Endothelial cell of umbilical vein (primary cell): ENCODE data around the gene ITPR2. TPM values are rescaled to one million over a fixed set of nuclear protein-coding genes. Genes with fewer than 3 reads are reported as not detected.

ENCODE experiments used
- BruUV-seq: library from RNA; stranded (reverse); fragments of 400-500 nt; replicated peaks from 2 replicates; lab custom pipeline; 2021; lab: Mats Ljungman, UMichigan
- CTCF ChIA-PET: fragments of 300-600, 350-600 bp; sonication (Branson Sonifier 250); formaldehyde crosslinking; loops from one replicate; lab custom pipeline; 2021; ENCODE audit warnings: antibody characterized with exemption, inconsistent platforms; lab: Charles Lee
- POLR2A ChIA-PET: fragments of 300-600, 350-600 bp; sonication (Branson Sonifier 250); formaldehyde crosslinking; loops from one replicate; lab custom pipeline; 2021; ENCODE audit warnings: antibody characterized with exemption, inconsistent platforms; lab: Charles Lee
- DNase-seq: peaks from one replicate; pipeline ENCODE4 v3.0.0-alpha.2; 2011; ENCODE audit warnings: low read depth, low spot score
- FAIRE-seq: peaks from 2 replicates; lab custom pipeline; 2011; peaks lifted over from hg19 to GRCh38; lab: Jason Lieb, UNC
- H2AFZ ChIP-seq: 2 replicates; pipeline ENCODE4 v1.6.0; 2012; ENCODE audit warnings: low read depth, low read length, control low read depth, inconsistent platforms
- H3K27ac ChIP-seq: 2 replicates; pipeline ENCODE4 v1.5.1; 2011; ENCODE audit warnings: low read depth, mild to moderate bottlenecking, control low read depth, low read length, moderate library complexity; ENCODE audit not compliant: insufficient read depth
- H3K27me3 ChIP-seq, 2 experiments: 2 replicates each; pipeline versions ENCODE4 v1.6.0 to v1.6.1; 2011; ENCODE audit warnings: low read length in 2 of 2, mixed read lengths in 1 of 2; ENCODE audit not compliant: control insufficient read depth in 2 of 2, insufficient read depth in 2 of 2
- H3K36me3 ChIP-seq, 2 experiments: 2 replicates in 1 of 2; 3 replicates in 1 of 2; pipeline ENCODE4 v1.5.1; 2011; ENCODE audit warnings: low read length in 2 of 2, mild to moderate bottlenecking in 1 of 2, moderate library complexity in 1 of 2; ENCODE audit not compliant: control insufficient read depth in 2 of 2, insufficient read depth in 2 of 2; ENCODE audit errors: extremely low read depth in 1 of 2
- H3K4me1 ChIP-seq: 3 replicates; pipeline ENCODE4 v1.5.1; 2011; ENCODE audit warnings: mild to moderate bottlenecking, low read length; ENCODE audit not compliant: control insufficient read depth, insufficient read depth; ENCODE audit errors: extremely low read depth
- H3K4me2 ChIP-seq: 2 replicates; pipeline ENCODE4 v1.6.1; 2011; ENCODE audit warnings: low read length, control low read depth, mixed read lengths; ENCODE audit not compliant: insufficient read depth
- H3K4me3 ChIP-seq, 3 experiments: fragments of 200-600 bp in 1 of 3; sonication (generic), shearing (Covaris generic) in 1 of 3; replicated peaks in 1 of 3; 2 replicates each; pipeline ENCODE4 v1.5.1; 2011 to 2016; ENCODE audit warnings: control low read depth in 3 of 3, low read length in 3 of 3, mild to moderate bottlenecking in 2 of 3, inconsistent platforms in 1 of 3, low read depth in 1 of 3, moderate library complexity in 1 of 3; ENCODE audit not compliant: insufficient read depth in 1 of 3
- H3K79me2 ChIP-seq: 2 replicates; pipeline ENCODE4 v1.6.0; 2012; ENCODE audit warnings: low read length, inconsistent platforms; ENCODE audit not compliant: control insufficient read depth, insufficient read depth
- H3K9ac ChIP-seq: replicated peaks from 2 replicates; pipeline ENCODE3; 2011; ENCODE audit warnings: low read length, control low read depth; ENCODE audit not compliant: insufficient read depth; ENCODE audit errors: extremely low read depth
- H3K9me1 ChIP-seq: replicated peaks from 3 replicates; pipeline ENCODE4 v1.6.0; 2011; ENCODE audit warnings: mild to moderate bottlenecking, low read length; ENCODE audit not compliant: control insufficient read depth, insufficient read depth; ENCODE audit errors: extremely low read depth
- H3K9me3 ChIP-seq: replicated peaks from 2 replicates; pipeline ENCODE4 v1.5.1; 2012; ENCODE audit warnings: low read length, inconsistent platforms; ENCODE audit not compliant: control insufficient read depth, insufficient read depth
- H4K20me1 ChIP-seq: replicated peaks from 2 replicates; pipeline ENCODE3; 2011; ENCODE audit warnings: mild to moderate bottlenecking, low read length; ENCODE audit not compliant: control insufficient read depth, insufficient read depth; ENCODE audit errors: extremely low read depth
- EZH2 ChIP-seq: IDR thresholded peaks from 2 replicates; pipeline ENCODE4 v1.6.1; 2012; ENCODE audit warnings: borderline replicate concordance, low read depth, mild to moderate bottlenecking, moderate library complexity, low read length, inconsistent platforms; ENCODE audit not compliant: severe bottlenecking
- FOS ChIP-seq: IDR thresholded peaks from 2 replicates; pipeline ENCODE4 v1.6.1; 2011; ENCODE audit warnings: mild to moderate bottlenecking, low read length, moderate library complexity, borderline replicate concordance; ENCODE audit not compliant: insufficient read depth
- GATA2 ChIP-seq: IDR thresholded peaks from 2 replicates; pipeline ENCODE4 v1.7.0; 2011; ENCODE audit warnings: low read depth, mild to moderate bottlenecking, moderate library complexity, mixed read lengths, low read length; ENCODE audit not compliant: insufficient read length, insufficient read depth
- JUN ChIP-seq: IDR thresholded peaks from 2 replicates; pipeline ENCODE4 v1.6.1; 2011; ENCODE audit warnings: borderline replicate concordance, low read depth; ENCODE audit not compliant: insufficient read length, insufficient read depth
- MYC ChIP-seq: IDR thresholded peaks from one replicate; pipeline ENCODE4 v1.6.1; 2011; ENCODE audit warnings: mild to moderate bottlenecking, low read depth, low read length
- POLR2A ChIP-seq: IDR thresholded peaks from 2 replicates; pipeline ENCODE4 v1.6.1; 2012; ENCODE audit warnings: low read depth, mild to moderate bottlenecking, control low read depth, low read length
- POLR2AphosphoS5 ChIP-seq: IDR thresholded peaks from 2 replicates; pipeline ENCODE4 v1.6.1; 2012; ENCODE audit warnings: low read depth, mild to moderate bottlenecking, control low read depth, low read length, moderate library complexity; ENCODE audit not compliant: insufficient read depth
- dilution Hi-C: fragments of 300-500 bp; cut with MboI; formaldehyde crosslinking; loops from one replicate; pipeline ENCODE4 v1.15.0; 2019; ENCODE audit warnings: low sequenced_read_pairs; ENCODE audit not compliant: extremely low pct_ligation_motif_present
- intact Hi-C: fragments of 100-400 bp; cut with micrococcal nuclease; formaldehyde crosslinking; loops from one replicate; pipeline ENCODE4 v1.10.0; 2022
- polyA plus RNA-seq, 4 experiments: library from polyadenylated mRNA; depleted of rRNA in 3 of 4; stranded (reverse) in 3 of 4; unstranded in 1 of 4; fragments of >200 nt; gene quantifications; 2 replicates each; pipeline versions ENCODE4 v1.2.1 to v1.2.3, GENCODE V29; 2011 to 2012; ENCODE audit warnings: missing spikeins in 1 of 4
- total RNA-seq: library from RNA; stranded (reverse); gene quantifications from 2 replicates; pipeline ENCODE4 v1.2.3, GENCODE V29; 2021
- TF ChIP-seq, protein P1 (sequence below): IDR thresholded peaks from 2 replicates; pipeline ENCODE4 v1.6.1; 2011; ENCODE audit not compliant: insufficient read depth, insufficient read length
- TF ChIP-seq, protein P2 (sequence below), 2 donors: IDR thresholded peaks; 1 replicate in 1 of 2; 2 replicates in 1 of 2; pipeline ENCODE4 v1.5.1; 2011; ENCODE audit warnings: low read length in 2 of 2, mild to moderate bottlenecking in 2 of 2, moderate library complexity in 2 of 2, control low read depth in 1 of 2, inconsistent platforms in 1 of 2, low read depth in 1 of 2; ENCODE audit not compliant: insufficient read depth in 1 of 2; ENCODE audit errors: extremely low read depth in 1 of 2

The ITPR2 gene
- total and polyA plus RNA-seq, 2 donors (not counting 3 experiments of a cell fraction or from before 2014, with no cell fraction given) = 16.2 to 86.8 TPM

DNA sequence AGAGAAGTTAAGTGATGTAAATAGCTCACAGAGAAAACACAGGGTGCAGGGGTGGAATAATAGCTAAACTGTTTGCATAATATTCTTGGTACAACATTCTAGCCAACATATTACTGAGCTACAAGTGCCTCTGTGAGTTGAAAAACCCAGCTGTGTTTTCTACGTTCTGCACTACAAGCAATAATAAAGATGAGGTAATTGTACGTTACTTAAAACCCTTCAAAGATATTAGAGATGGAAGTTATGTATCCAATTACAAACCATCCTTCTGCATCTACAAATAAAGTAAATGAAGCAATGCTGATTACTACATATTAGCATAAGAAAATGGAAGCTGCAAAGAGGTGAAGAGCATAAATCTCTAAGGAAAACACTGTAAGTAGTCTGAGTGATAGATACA, 366.3 kb downstream of the ITPR2 start:
- intact Hi-C loops (no loop called here), dilution Hi-C loops (no loop called here)
- no peaks in the 10 kb centered on the region for H4K20me1 ChIP-seq
- H3K9ac ChIP-seq = no peak overlapping the region
- BruUV-seq = no TSS peak
- FAIRE-seq (no peak), DNase-seq (no peak)
- no peak overlapping the region for H3K4me2 ChIP-seq
- no peaks in the 10 kb centered on the region for H3K79me2 ChIP-seq
- TF ChIP-seq POLR2AphosphoS5 = no peak
- no peak for TF ChIP-seq FOS
- TF ChIP-seq, protein P1, sequence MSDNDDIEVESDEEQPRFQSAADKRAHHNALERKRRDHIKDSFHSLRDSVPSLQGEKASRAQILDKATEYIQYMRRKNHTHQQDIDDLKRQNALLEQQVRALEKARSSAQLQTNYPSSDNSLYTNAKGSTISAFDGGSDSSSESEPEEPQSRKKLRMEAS = no peak
- TF ChIP-seq POLR2A = no peak
- TF ChIP-seq, protein P2, sequence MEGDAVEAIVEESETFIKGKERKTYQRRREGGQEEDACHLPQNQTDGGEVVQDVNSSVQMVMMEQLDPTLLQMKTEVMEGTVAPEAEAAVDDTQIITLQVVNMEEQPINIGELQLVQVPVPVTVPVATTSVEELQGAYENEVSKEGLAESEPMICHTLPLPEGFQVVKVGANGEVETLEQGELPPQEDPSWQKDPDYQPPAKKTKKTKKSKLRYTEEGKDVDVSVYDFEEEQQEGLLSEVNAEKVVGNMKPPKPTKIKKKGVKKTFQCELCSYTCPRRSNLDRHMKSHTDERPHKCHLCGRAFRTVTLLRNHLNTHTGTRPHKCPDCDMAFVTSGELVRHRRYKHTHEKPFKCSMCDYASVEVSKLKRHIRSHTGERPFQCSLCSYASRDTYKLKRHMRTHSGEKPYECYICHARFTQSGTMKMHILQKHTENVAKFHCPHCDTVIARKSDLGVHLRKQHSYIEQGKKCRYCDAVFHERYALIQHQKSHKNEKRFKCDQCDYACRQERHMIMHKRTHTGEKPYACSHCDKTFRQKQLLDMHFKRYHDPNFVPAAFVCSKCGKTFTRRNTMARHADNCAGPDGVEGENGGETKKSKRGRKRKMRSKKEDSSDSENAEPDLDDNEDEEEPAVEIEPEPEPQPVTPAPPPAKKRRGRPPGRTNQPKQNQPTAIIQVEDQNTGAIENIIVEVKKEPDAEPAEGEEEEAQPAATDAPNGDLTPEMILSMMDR (IDR thresholded peaks at IDR 0.05; ENCODE audit: extremely low read depth in 1 of 2, insufficient read depth in 1 of 2, low read depth in 1 of 2, low read length in 2 of 2) = no peak
- no peak for TF ChIP-seq JUN
- TF ChIP-seq GATA2 = no peak
- TF ChIP-seq MYC = no peak
- no peak for TF ChIP-seq EZH2
- peaks cover 0 to 5% of the 10 kb centered on the region in 2 experiments for H3K36me3 ChIP-seq
- H3K9me3 ChIP-seq = no peaks in the 10 kb centered on the region
- no peak overlapping the region for H2AFZ ChIP-seq
- ChIA-PET CTCF (interaction anchor here (0.6 to 1.5 kb wide), 11 partner anchors 8 to 347 kb away, joined by 3 to 7 read pairs (median 3); no protein-coding TSS in a partner anchor), POLR2A (no interaction called here)
- no peaks in the 10 kb centered on the region for H3K4me1 ChIP-seq
- no peaks in the 10 kb centered on the region for H3K9me1 ChIP-seq
- no peak overlapping the region for H3K27ac ChIP-seq
- H3K4me3 ChIP-seq = no peak overlapping the region
- no peaks in the 10 kb centered on the region for H3K27me3 ChIP-seq
